GM12874 (cell line): ENCODE results near the gene TMEM108.

ENCODE experiments used
- CTCF ChIP-seq: IDR thresholded peaks from 2 replicates; pipeline ENCODE4 v1.5.1; 2011; ENCODE audit warnings: low read depth, mild to moderate bottlenecking, control low read depth, low read length, moderate library complexity; ENCODE audit not compliant: insufficient read depth

The TMEM108 gene

GRCh38 chr3:133158686-133159085, 120.5 kb downstream of the TMEM108 start:
- TF ChIP-seq CTCF = no peak

- no peak for TF ChIP-seq CTCF
Measured at GRCh38 chr3:133159498-133160475, 121.6 kb downstream of the TMEM108 start.

GRCh38 chr3:133161656-133162055, 123.5 kb downstream of the TMEM108 start:
- TF ChIP-seq CTCF = no peak

- no peak for TF ChIP-seq CTCF
Measured at GRCh38 chr3:133162265-133162664, 124.1 kb downstream of the TMEM108 start.

- no peak for TF ChIP-seq CTCF
Measured at GRCh38 chr3:133162670-133163305, 124.6 kb downstream of the TMEM108 start.

GRCh38 chr3:133167340-133168024, 129.3 kb downstream of the TMEM108 start:
- no peak for TF ChIP-seq CTCF

GRCh38 chr3:133168025-133168401, 129.8 kb downstream of the TMEM108 start:
- no peak for TF ChIP-seq CTCF
